Astrocyte of the cerebellum (primary cell): ENCODE measurements around the gene MAP3K10.

ENCODE experiments used
- DNase-seq: peaks from one replicate; pipeline ENCODE4 v3.0.0-alpha.2; 2011; ENCODE audit warnings: low read depth
- H3K4me3 ChIP-seq: 2 replicates; pipeline ENCODE4 v1.5.1; 2011; ENCODE audit warnings: mild to moderate bottlenecking, low read depth, low read length, moderate library complexity
- CTCF ChIP-seq: IDR thresholded peaks from 2 replicates; pipeline ENCODE4 v1.5.1; 2012; ENCODE audit warnings: low read length, low read depth, moderate library complexity, mild to moderate bottlenecking; ENCODE audit errors: missing control alignments
- in situ Hi-C: cut with HindIII; loops from 2 replicates; pipeline ENCODE4 v1.10.0; 2017; ENCODE audit warnings: low sequenced_read_pairs

The MAP3K10 gene

GRCh38 chr19:40147693-40148347 lies 43.4 kb upstream of the MAP3K10 start:
- no peak overlapping the region for H3K4me3 ChIP-seq
- no peak for TF ChIP-seq CTCF
- in situ Hi-C loops: no loop called here
- peak; percentile 8 for DNase-seq

- no peak overlapping the region for H3K4me3 ChIP-seq
- DNase-seq: no peak
- TF ChIP-seq CTCF: no peak
- in situ Hi-C loops: no loop called here
These were observed 41.7 kb upstream of the MAP3K10 start for GRCh38 chr19:40149501-40149900.

- no peak for TF ChIP-seq CTCF
- no peak for DNase-seq
- in situ Hi-C loops: no loop called here
- no peak overlapping the region for H3K4me3 ChIP-seq
These were observed 41.1 kb upstream of the MAP3K10 start for GRCh38 chr19:40150170-40150569.

- no peak for DNase-seq
- TF ChIP-seq CTCF: no peak
- no peak overlapping the region for H3K4me3 ChIP-seq
- in situ Hi-C loops: no loop called here
These were observed 37.0 kb upstream of the MAP3K10 start for GRCh38 chr19:40154121-40154680.

- in situ Hi-C loops: no loop called here
- DNase-seq: no peak
These were observed 35.4 kb upstream of the MAP3K10 start for GRCh38 chr19:40155749-40156265.

GRCh38 chr19:40157059-40157458 lies 34.2 kb upstream of the MAP3K10 start:
- DNase-seq: no peak
- H3K4me3 ChIP-seq: no peak overlapping the region
- TF ChIP-seq CTCF: no peak
- in situ Hi-C loops: no loop called here

More at GRCh38 chr19:40155749-40156265, 35.4 kb upstream of the MAP3K10 start:
- peak; percentile 44 for TF ChIP-seq CTCF
- no peak overlapping the region for H3K4me3 ChIP-seq
